NCI-H345 treated with DMSO at 0.1 percent for 48 hours (cell line): ENCODE data around the gene NKD1.

ENCODE experiments used
- DNase-seq: peaks from one replicate; lab custom pipeline; 2025; ENCODE audit not compliant: unreplicated experiment; lab: John Stamatoyannopoulos, UW

Gene NKD1

GRCh38 chr16:50610331-50611262 lies 62.4 kb downstream of the NKD1 start:
- no peak for DNase-seq

GRCh38 chr16:50611332-50611934 lies 63.2 kb downstream of the NKD1 start:
- no peak for DNase-seq

- DNase-seq, result no peak
These were observed 64.0 kb downstream of the NKD1 start for GRCh38 chr16:50611995-50612848.

- no peak for DNase-seq
These were observed 64.6 kb downstream of the NKD1 start for GRCh38 chr16:50612849-50613198.

GRCh38 chr16:50613281-50613963 lies 65.2 kb downstream of the NKD1 start:
- no peak for DNase-seq

GRCh38 chr16:50613964-50614474 lies 65.8 kb downstream of the NKD1 start:
- DNase-seq, result no peak

- DNase-seq, result no peak
These were observed 66.9 kb downstream of the NKD1 start for GRCh38 chr16:50614955-50615724.

GRCh38 chr16:50615891-50616290 lies 67.7 kb downstream of the NKD1 start:
- DNase-seq, result no peak

DNA sequence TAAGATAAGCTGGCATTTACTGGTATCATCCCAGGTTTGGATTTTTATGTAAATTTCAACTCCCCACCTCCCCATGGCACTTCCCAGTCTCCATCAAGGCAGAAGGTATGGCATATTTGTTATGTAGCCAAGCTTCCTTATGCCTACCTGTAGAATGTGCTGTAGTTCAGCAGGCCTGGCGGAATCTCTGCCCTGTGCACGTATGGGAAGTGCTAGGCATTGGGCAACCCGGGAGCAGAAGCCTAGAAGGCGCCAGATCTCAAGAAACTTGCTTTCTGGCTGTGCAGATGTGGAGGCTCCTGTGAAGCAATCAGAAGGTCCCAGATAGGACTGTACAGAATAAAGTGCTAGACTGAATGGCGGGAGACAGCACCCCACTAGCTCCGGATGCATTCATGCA lies 68.2 kb downstream of the NKD1 start:
- DNase-seq, result no peak

GRCh38 chr16:50616883-50617645 lies 68.9 kb downstream of the NKD1 start:
- no peak for DNase-seq

GRCh38 chr16:50617646-50618184 lies 69.5 kb downstream of the NKD1 start:
- no peak for DNase-seq

DNA sequence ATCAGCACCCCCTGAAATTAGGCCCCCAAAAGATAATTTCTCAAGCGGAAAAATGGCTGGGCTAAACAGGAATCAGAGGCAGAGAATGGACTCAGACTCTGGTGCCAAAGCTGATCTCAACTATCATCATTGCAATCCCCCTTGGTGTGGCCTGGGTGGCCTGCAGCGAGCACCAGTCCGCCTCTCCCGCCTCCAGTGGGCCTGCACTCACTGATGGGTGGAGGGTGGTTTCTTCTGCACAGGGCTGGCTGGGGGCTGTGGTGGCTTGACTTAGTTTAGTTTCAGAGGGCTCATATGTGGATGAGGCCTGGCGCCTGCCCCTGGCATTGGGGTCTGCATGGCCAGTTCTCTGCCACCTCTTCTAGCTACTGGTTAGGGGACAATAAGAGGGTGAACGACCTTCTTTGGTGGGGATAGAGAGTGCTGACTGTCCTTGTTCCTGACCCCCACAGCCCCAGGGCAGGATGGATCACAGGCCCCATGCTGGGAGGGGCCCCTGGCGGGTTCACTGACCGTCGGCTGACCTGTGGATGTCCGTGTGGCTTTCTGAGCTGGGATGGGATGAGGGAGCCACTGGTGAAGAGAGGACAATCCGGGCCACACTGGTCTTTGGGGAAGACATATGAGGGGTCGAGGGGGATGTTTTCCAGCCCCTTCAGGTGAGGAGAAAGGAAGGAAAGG lies 70.2 kb downstream of the NKD1 start:
- DNase-seq, result no peak

GRCh38 chr16:50619702-50620491 lies 71.7 kb downstream of the NKD1 start:
- no peak for DNase-seq

DNA sequence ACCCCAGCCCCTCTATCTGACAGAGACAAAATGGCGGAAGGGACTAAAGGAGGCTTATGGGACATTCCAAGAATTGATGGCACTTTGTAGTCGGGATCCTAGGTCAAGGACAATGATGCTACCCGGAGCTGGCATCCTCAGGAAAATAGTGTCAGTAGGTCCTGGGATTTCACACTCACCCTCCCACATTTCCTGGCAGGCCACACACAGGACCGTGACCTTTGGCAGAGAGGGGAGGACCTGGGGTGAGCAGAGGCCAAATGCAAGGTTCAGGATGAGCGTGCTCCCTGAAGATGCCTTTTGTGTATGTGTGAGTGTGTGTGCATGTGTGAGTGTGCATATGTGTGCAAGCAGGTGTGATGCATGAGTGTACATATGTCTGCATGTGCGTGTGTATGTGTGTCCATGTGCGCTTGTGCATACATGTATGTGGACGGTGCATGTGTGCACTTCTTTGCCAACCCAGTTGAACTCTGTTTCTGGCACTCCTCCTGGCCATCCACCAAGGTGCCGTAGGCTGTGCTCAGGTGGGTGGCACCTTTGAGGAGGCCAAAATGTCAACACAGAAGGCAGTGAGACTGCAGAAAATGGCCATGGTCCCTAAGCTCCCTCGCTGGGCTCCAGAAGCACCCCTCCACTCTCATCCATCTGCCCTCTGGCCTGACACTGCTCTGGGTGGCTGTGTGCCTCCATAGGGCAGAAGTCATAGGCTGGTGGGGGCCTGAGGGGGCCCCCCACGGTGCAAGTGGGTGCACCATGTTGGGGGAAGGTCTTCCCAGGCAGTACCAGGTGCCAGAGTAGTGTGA lies 72.7 kb downstream of the NKD1 start:
- no peak for DNase-seq

DNA sequence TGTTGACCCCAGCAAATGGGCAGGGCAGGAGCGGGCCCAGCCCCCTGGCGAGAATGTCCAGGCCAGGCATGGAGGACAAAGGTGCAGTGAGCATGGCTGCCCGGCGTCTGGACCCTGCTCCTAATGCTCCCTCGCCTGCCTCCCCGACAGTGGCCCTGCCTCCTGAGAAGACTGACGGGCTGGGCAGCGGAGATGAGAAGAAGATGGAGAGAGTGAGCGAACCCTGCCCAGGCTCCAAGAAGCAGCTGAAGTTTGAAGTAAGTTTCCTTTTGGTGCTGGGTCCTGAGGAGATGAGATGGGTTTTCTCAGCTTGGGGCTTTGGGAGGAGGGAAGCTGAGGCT lies 73.2 kb downstream of the NKD1 start:
- DNase-seq, result no peak

- no peak for DNase-seq
These were observed 73.8 kb downstream of the NKD1 start for GRCh38 chr16:50622029-50622428.
